HG02884 (cell line): Measurements from ENCODE around the gene IER3.

Experiments
- ATAC-seq: cut with Tn5 transposase; IDR thresholded peaks from one replicate; pipeline ENCODE4 v1.9.1; 2021; ENCODE audit warnings: mild to moderate bottlenecking, moderate library complexity; ENCODE audit not compliant: unreplicated experiment

IER3 gene

DNA sequence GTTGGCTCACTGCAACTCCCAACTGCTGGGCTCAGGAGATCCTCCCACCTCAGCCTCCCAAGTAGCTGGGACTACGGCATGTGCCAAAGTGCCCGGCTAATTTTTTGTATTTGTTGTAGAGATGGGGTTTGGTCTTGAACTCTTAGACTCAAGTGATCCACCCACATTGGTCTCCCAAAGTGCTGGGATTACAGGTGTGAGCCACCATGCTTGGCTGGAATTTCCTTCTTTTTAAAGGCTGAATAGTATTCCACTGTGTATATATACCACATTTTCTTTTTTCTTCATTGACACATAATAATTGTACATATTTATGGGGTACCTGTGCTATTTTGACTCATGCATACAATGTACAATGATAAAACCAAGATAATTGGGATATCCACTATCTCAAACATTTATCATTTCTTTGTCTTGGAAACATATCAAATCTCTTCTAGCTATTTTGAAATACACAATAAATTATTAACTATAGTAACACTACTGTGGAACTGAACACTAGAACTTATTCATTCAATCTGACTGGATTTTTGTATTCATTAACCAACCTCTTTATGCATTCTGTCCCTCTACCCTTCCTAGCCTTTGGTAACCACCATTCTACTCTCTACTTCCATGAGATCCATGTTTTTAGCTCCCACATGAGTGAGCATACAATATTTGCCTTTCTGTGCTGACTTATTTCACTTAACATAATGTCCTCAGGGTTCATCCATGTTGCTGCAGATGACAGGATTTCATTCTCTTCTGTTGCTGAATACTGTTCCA is 35.1 kb downstream of the IER3 start:
- no peak for ATAC-seq

DNA sequence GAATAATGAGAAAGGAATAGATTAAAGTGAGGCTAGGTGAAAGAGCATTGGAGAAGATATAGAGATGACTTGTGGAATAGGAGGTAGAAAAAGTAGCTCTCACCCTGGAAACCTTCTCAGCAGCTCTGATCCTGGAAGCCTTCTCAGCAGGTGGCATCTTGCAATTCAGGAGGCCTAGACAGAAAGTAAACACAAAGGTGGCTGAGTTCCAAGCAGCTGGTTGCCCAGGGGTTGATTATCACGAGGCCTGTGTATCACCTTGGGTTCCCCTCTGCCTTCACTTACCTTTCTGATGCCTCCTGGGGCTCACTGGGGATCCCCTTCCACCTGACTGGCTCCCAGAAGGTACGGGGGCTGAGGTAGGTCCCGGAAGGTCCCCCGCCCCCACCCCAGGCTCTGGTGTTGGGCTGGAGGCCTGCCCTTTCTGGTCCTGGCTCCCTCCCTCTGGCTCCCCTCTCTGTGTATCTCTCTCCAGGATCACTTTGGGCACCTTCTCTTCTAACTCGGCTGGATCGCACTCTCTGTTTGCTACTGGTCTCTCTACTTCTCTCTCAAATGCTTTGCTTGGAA is 37.0 kb downstream of the IER3 start:
- ATAC-seq, result no peak

DNA sequence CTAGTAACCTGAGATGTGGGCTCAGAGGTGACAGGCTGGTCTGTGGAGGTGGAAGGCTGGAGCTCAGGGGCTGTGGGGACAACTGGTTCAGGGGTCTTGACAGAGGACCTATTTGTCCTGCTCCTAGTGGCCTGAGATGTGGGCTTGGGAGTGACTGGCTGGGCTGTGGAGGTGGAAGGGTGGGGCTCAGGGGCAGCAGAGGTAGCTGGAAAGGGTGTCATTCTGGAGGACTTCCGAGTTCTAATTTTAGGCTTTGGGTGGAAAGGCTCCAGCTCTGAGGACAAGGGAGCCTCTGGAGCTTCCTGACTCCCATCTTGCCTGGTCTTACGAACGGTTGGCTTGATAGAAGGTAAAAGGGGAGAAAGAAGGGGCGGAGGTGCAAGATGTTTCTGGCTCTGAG is 38.7 kb downstream of the IER3 start:
- no peak for ATAC-seq

DNA sequence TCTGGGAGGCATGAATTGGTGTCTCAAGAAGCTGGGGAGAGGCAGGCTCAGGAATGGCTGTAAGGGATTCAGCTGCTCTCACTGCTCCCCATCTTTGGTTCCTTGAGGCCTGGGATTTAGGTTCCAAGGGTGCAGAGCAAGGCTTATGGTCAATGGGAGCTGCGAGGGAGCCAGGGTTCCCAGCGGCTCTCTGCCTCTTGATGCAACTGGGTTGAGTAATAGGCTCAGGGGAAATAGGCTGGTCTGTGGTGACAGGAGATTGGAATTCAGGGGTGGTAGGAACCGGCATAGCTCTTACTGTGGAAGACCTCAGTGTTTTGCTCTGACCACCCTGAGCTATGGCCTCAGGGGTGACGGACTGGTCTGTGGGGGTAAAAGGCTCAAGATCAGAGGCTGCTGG is 40.5 kb downstream of the IER3 start:
- no peak for ATAC-seq

DNA sequence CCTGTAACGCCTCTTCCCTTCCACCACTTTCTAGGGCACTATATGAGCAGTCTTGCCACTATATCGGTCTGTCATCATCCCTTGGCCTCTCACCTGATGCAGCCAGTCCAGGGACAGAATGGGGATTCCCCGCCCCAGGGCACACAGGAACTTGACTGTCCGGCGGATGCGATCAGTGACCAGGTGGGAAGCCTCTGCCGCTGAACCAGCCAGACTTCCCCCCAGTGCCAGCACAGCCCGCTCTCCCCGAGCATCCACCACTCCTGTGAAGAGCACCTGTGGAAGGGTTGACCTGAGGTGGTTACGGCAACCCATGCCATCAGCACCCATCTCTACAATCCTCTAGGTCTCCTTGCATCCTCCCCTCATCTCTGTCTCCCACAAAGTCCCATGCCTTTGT is 41.3 kb downstream of the IER3 start:
- ATAC-seq, result no peak

DNA sequence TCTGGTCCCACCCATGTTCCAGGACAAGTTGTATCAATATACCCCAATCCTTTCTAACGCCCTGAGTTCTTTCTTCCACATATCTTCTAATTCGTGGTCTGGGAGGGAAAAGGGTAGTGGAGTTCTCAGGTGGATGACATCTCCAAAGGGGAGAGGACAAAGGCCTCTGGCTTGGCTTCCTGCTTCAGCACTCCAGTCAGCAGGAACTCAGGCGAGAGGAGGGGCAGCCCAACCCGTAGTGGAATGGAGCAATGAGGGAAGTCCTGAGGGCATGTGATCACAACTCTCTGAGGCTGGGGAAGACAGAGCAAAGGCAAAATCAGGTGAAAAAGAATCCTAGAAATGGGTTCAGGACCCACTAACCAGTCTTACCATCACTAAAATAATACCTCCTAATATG is 44.0 kb downstream of the IER3 start:
- no peak for ATAC-seq

DNA sequence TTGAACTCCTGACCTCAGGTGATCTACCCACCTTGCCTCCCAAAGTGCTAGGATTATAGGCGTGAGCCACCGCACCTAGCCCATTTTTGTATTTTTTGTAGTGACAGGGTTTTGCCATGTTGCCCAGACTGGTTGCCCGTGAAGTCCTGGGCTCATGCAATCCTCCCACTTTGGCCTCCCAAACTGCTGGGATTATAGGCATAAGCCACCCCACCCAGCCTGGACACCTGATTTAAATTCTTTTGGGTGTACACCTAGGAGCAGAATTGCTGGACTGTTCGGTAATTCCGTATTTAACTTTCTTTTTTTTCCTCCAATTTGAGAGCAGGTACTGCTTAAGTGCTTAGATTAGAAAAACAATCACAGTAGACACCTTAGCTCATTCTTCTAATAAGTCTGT is 47.9 kb downstream of the IER3 start:
- no peak for ATAC-seq
